GM12892 (cell line): Measurements from ENCODE around the gene COL18A1.

ENCODE experiments used
- POLR2A ChIP-seq: IDR thresholded peaks from 2 replicates; pipeline ENCODE4 v1.6.1; 2011; ENCODE audit warnings: low read depth, low read length, control low read depth
- TAF1 ChIP-seq: IDR thresholded peaks from 2 replicates; pipeline ENCODE4 v1.6.1; 2011; ENCODE audit warnings: low read depth, mild to moderate bottlenecking, control low read depth, low read length, borderline replicate concordance

DNA sequence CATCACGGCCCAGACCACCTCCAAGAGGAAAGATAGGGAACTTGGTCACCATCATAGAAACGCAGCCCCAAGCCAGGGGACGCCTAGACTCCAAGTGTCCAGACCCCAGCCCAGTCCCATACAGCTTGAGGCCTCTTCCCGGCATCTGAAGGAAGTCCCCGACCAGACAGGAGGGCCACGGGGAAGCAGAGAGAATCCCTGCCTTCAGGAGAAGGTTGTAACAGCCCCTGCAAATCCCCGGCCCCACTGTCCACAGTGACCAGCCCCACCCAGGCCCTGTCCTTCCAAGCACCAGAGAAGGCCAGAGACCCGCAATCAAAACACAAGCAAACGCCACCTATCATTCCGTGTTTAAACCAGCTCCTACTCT, 135.6 kb downstream of the COL18A1 start:
- TF ChIP-seq POLR2A (no peak), TAF1 (no peak)
